H9 (cell line): ENCODE measurements around the gene MYO1C. TPM values are rescaled to one million over a fixed set of nuclear protein-coding genes. Genes with fewer than 3 reads are reported as not detected.

Experiments used
- DNase-seq: peaks from one replicate; pipeline ENCODE4 v3.0.0-alpha.2; 2017
- H2AFZ ChIP-seq: one replicate; pipeline ENCODE4 v1.6.1; 2013; ENCODE audit warnings: mild to moderate bottlenecking, low read length, control low read depth, moderate library complexity
- H2AK5ac ChIP-seq: 2 replicates; pipeline ENCODE4 v1.6.1; 2013; ENCODE audit warnings: low read length, control low read depth, mixed read lengths; ENCODE audit not compliant: insufficient read length
- H2BK120ac ChIP-seq: one replicate; pipeline ENCODE4 v1.6.1; 2013; ENCODE audit warnings: low read depth, mild to moderate bottlenecking, low read length, control low read depth, inconsistent platforms; ENCODE audit not compliant: poor library complexity, severe bottlenecking
- H2BK12ac ChIP-seq: 2 replicates; pipeline ENCODE4 v1.6.1; 2013; ENCODE audit warnings: low read length, control low read depth, mixed read lengths, low read depth; ENCODE audit not compliant: insufficient read length
- H2BK15ac ChIP-seq: 2 replicates; pipeline ENCODE4 v1.6.1; 2013; ENCODE audit warnings: low read depth, low read length, control low read depth
- H2BK20ac ChIP-seq: one replicate; pipeline ENCODE4 v1.6.1; 2013; ENCODE audit warnings: low read depth, mild to moderate bottlenecking, low read length, control low read depth, inconsistent platforms; ENCODE audit not compliant: poor library complexity, severe bottlenecking
- H2BK5ac ChIP-seq: 2 replicates; pipeline ENCODE4 v1.6.1; 2013; ENCODE audit warnings: low read length, control low read depth, mixed read lengths; ENCODE audit not compliant: insufficient read length
- H3K14ac ChIP-seq: 2 replicates; pipeline ENCODE4 v1.6.1; 2013; ENCODE audit warnings: low read length, control low read depth; ENCODE audit not compliant: insufficient read depth
- H3K18ac ChIP-seq: 2 replicates; pipeline ENCODE4 v1.6.1; 2013; ENCODE audit warnings: low read depth, mild to moderate bottlenecking, mixed read lengths, low read length, control low read depth; ENCODE audit not compliant: insufficient read length
- H3K23ac ChIP-seq: 2 replicates; pipeline ENCODE4 v1.6.1; 2013; ENCODE audit warnings: low read length, control low read depth, mixed read lengths, low read depth; ENCODE audit not compliant: insufficient read length
- H3K23me2 ChIP-seq: 2 replicates; pipeline ENCODE4 v1.6.1; 2013; ENCODE audit warnings: low read depth, mild to moderate bottlenecking, mixed read lengths, low read length, control low read depth; ENCODE audit not compliant: insufficient read length, poor library complexity, severe bottlenecking
- H3K27ac ChIP-seq: 2 replicates; pipeline ENCODE4 v1.5.1; 2013; ENCODE audit warnings: low read length, control low read depth, mixed read lengths, low read depth; ENCODE audit not compliant: insufficient read length
- H3K27me3 ChIP-seq: 2 replicates; pipeline ENCODE4 v1.6.1; 2013; ENCODE audit warnings: low read length, control low read depth, inconsistent platforms; ENCODE audit not compliant: insufficient read depth
- H3K4ac ChIP-seq: 2 replicates; pipeline ENCODE4 v1.6.1; 2013; ENCODE audit warnings: low read depth, mild to moderate bottlenecking, control low read depth, inconsistent platforms, low read length, moderate library complexity
- H3K4me1 ChIP-seq: 2 replicates; pipeline ENCODE4 v1.6.1; 2013; ENCODE audit warnings: low read length, control low read depth, inconsistent platforms; ENCODE audit not compliant: insufficient read depth
- H3K4me2 ChIP-seq: 2 replicates; pipeline ENCODE4 v1.6.1; 2013; ENCODE audit warnings: low read length, control low read depth, mixed read lengths; ENCODE audit not compliant: insufficient read length, insufficient read depth
- H3K56ac ChIP-seq: 2 replicates; pipeline ENCODE4 v1.6.1; 2013; ENCODE audit warnings: low read depth, mild to moderate bottlenecking, mixed read lengths, low read length, control low read depth; ENCODE audit not compliant: insufficient read length
- H3K79me1 ChIP-seq: 2 replicates; pipeline ENCODE4 v1.6.1; 2013; ENCODE audit warnings: low read depth, mild to moderate bottlenecking, moderate library complexity, low read length, control low read depth, inconsistent platforms; ENCODE audit not compliant: insufficient read depth, poor library complexity, severe bottlenecking
- H3K79me2 ChIP-seq: 2 replicates; pipeline ENCODE4 v1.6.1; 2013; ENCODE audit warnings: low read length, control low read depth, inconsistent platforms; ENCODE audit not compliant: insufficient read depth
- H3K9ac ChIP-seq: 2 replicates; pipeline ENCODE4 v1.6.1; 2013; ENCODE audit warnings: low read length, control low read depth, mixed read lengths; ENCODE audit not compliant: insufficient read length; ENCODE audit errors: extremely low read depth
- H3K9me3 ChIP-seq: one replicate; pipeline ENCODE4 v1.6.1; 2013; ENCODE audit warnings: low read depth, low read length, inconsistent platforms; ENCODE audit not compliant: control insufficient read depth
- H3T11ph ChIP-seq: one replicate; pipeline ENCODE4 v1.6.1; 2013; ENCODE audit warnings: mild to moderate bottlenecking, low read length, control low read depth, inconsistent platforms
- H4K20me1 ChIP-seq: one replicate; pipeline ENCODE4 v1.6.1; 2013; ENCODE audit not compliant: control insufficient read depth, insufficient read length, insufficient read depth
- H4K5ac ChIP-seq: 2 replicates; pipeline ENCODE4 v1.6.1; 2013; ENCODE audit warnings: low read depth, mild to moderate bottlenecking, mixed read lengths, low read length, control low read depth; ENCODE audit not compliant: insufficient read length
- H4K8ac ChIP-seq: replicated peaks from 2 replicates; pipeline ENCODE4 v1.6.1; 2013; ENCODE audit warnings: low read length, control low read depth, mixed read lengths, low read depth; ENCODE audit not compliant: insufficient read length
- H4K91ac ChIP-seq: 2 replicates; pipeline ENCODE4 v1.6.1; 2013; ENCODE audit warnings: low read depth, mild to moderate bottlenecking, moderate library complexity, mixed read lengths, low read length, control low read depth; ENCODE audit not compliant: insufficient read length
- H3K27ac Mint-ChIP-seq, 3 experiments: 2 replicates in 2 of 3; 3 replicates in 1 of 3; pipeline ENCODE4 v1.8.0; 2020 to 2021; ENCODE audit warnings: mixed read lengths in 3 of 3, mild to moderate bottlenecking in 1 of 3, moderate library complexity in 1 of 3
- H3K27me3 Mint-ChIP-seq: 2 replicates; pipeline ENCODE4 v1.8.0; 2021; ENCODE audit warnings: low read depth, mild to moderate bottlenecking, moderate library complexity, mixed read lengths
- H3K36me3 Mint-ChIP-seq, 3 experiments: 2 replicates in 2 of 3; 3 replicates in 1 of 3; pipeline ENCODE4 v1.8.0; 2020 to 2021; ENCODE audit warnings: low read depth in 3 of 3, mixed read lengths in 3 of 3; ENCODE audit not compliant: insufficient read depth in 1 of 3
- H3K4me1 Mint-ChIP-seq, 2 experiments: 2 replicates each; pipeline ENCODE4 v1.8.0; 2020; ENCODE audit warnings: mixed read lengths in 2 of 2
- H3K4me3 Mint-ChIP-seq, 2 experiments: 2 replicates in 1 of 2; 3 replicates in 1 of 2; pipeline ENCODE4 v1.8.0; 2020 to 2021; ENCODE audit warnings: mild to moderate bottlenecking in 2 of 2, mixed read lengths in 2 of 2, moderate library complexity in 1 of 2
- H3K9me3 Mint-ChIP-seq, 2 experiments: 2 replicates in 1 of 2; 3 replicates in 1 of 2; pipeline ENCODE4 v1.8.0; 2020; ENCODE audit warnings: mild to moderate bottlenecking in 2 of 2, mixed read lengths in 2 of 2, moderate library complexity in 1 of 2
- CTCF ChIP-seq: fragments of 200-600 bp; sonication (generic); conservative IDR thresholded peaks from 3 replicates; pipeline ENCODE4 v1.8.0; 2021; ENCODE audit warnings: antibody characterized with exemption, mild to moderate bottlenecking
- WGBS: extraction: QIAGEN DNeasy Blood & Tissue Kit; methylation state at CpG from one replicate; pipeline ENCODE4 v1.1.7; 2013; ENCODE audit warnings: missing lambda C conversion rate, low lambda C conversion rate, mixed read lengths; ENCODE audit not compliant: insufficient read length; ENCODE audit errors: extremely low coverage; 5-methylcytosine and 5-hydroxymethylcytosine counted together
- total RNA-seq: library from RNA; stranded (reverse); gene quantifications from 2 replicates; pipeline ENCODE4 v1.2.1, GENCODE V29; 2021

Gene MYO1C
- total RNA-seq, 1 experiment from 2014 or later, result 86.5 TPM

DNA sequence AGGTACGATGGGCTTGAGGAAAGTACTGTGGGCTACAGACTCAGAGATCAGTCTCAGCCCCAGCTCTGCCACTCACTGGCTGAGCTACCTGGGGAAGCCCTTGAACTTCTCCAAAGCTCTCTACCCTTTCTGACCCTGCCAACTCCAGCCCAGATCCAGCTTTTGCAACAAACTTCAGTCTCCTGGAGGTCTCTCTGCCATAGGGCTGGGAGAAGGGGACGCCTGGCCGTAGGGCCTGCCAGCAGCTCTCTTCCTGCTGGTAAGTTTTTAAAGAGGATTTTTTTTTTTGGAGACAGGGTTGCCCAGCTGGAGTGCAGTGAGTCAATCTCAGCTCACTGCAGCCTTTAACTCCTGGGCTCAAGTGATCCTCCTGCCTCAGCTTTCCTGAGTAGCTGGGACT, 12.4 kb upstream of the MYO1C start:
- H2BK20ac ChIP-seq, result no peak overlapping the region
- no peak overlapping the region for H4K5ac ChIP-seq
- no peaks in the 10 kb centered on the region for H4K20me1 ChIP-seq
- peaks cover 0 to 31% (median 18%) of the 10 kb centered on the region in 3 experiments; a peak in 5 of 7 replicates for H3K36me3 Mint-ChIP-seq
- no peaks in the 10 kb centered on the region for H3K9me3 ChIP-seq
- H2BK12ac ChIP-seq, result no peak overlapping the region
- H3K4me2 ChIP-seq, result no peak overlapping the region
- no peak overlapping the region for H3K18ac ChIP-seq
- no peak overlapping the region for H2BK15ac ChIP-seq
- H2AK5ac ChIP-seq, result no peak overlapping the region
- no peak overlapping the region for H3K27ac Mint-ChIP-seq
- H3K9me3 Mint-ChIP-seq, result no peaks in the 10 kb centered on the region
- no peak overlapping the region for H4K8ac ChIP-seq
- H3K4ac ChIP-seq, result no peak overlapping the region
- H3K4me3 Mint-ChIP-seq, result no peak overlapping the region
- H2BK120ac ChIP-seq, result no peak overlapping the region
- no peak for TF ChIP-seq CTCF
- DNase-seq, result no peak
- no peaks in the 10 kb centered on the region for H3K27me3 Mint-ChIP-seq
- no peaks in the 10 kb centered on the region for H3K27me3 ChIP-seq
- H2BK5ac ChIP-seq, result no peak overlapping the region
- H3K79me1 ChIP-seq, result no peaks in the 10 kb centered on the region
- H3T11ph ChIP-seq, result no peak overlapping the region
- H2AFZ ChIP-seq, result no peak overlapping the region
- no peak overlapping the region for H4K91ac ChIP-seq
- no peaks in the 10 kb centered on the region for H3K79me2 ChIP-seq
- H3K56ac ChIP-seq, result no peak overlapping the region
- no peaks in the 10 kb centered on the region for H3K4me1 ChIP-seq
- H3K9ac ChIP-seq, result no peak overlapping the region
- H3K23ac ChIP-seq, result no peak overlapping the region
- no peak overlapping the region for H3K27ac ChIP-seq
- no CpG with 5 or more reads among the region's 3 CpGs for WGBS
- H3K4me1 Mint-ChIP-seq, result peaks cover 3 to 6% of the 10 kb centered on the region in 2 experiments; a peak in 1 of 4 replicates
- no peaks in the 10 kb centered on the region for H3K23me2 ChIP-seq
- H3K14ac ChIP-seq, result no peak overlapping the region
